Esophagus muscularis mucosa (tissue), 4 donors: ENCODE results near the gene HOXC9. TPM values are rescaled to one million over a fixed set of nuclear protein-coding genes. Genes with fewer than 3 reads are reported as not detected.

Experiments used
- DNase-seq: peaks from one replicate; pipeline ENCODE4 v3.0.0-alpha.2; 2017; ENCODE audit errors: extremely low spot score
- H3K27ac ChIP-seq, 4 donors: fragments of 200-600 bp; sonication (generic); replicated peaks in 1 of 4; 1 replicate in 3 of 4; 2 replicates in 1 of 4; pipeline ENCODE4 v1.5.1; 2016 to 2019; ENCODE audit warnings: mild to moderate bottlenecking in 1 of 4
- H3K27me3 ChIP-seq, 4 donors: fragments of 200-600 bp; sonication (generic); one replicate each; pipeline versions ENCODE4 v1.5.1 to v1.6.0; 2016 to 2019
- H3K36me3 ChIP-seq, 4 donors: fragments of 200-600 bp; sonication (generic); one replicate each; pipeline ENCODE4 v1.5.1; 2016 to 2019
- H3K4me1 ChIP-seq, 4 donors: fragments of 200-600 bp; sonication (generic); one replicate each; pipeline ENCODE4 v1.5.1; 2016 to 2019
- H3K4me3 ChIP-seq, 4 donors: fragments of 200-600 bp; sonication (generic); 1 replicate in 2 of 4; 2 replicates in 2 of 4; pipeline ENCODE4 v1.5.1; 2016 to 2019; ENCODE audit warnings: mild to moderate bottlenecking in 4 of 4, moderate library complexity in 1 of 4
- H3K9me3 ChIP-seq, 4 donors: fragments of 200-600 bp; sonication (generic); 1 replicate in 3 of 4; 2 replicates in 1 of 4; pipeline ENCODE4 v1.5.1; 2016 to 2019
- EP300 ChIP-seq: sonication (generic); formaldehyde crosslinking; IDR thresholded peaks from one replicate; pipeline ENCODE4 v1.6.1; 2017; ENCODE audit warnings: antibody characterized with exemption
- POLR2A ChIP-seq: fragments of 450-650 bp; IDR thresholded peaks from one replicate; pipeline ENCODE4 v1.6.1; 2017; ENCODE audit warnings: antibody characterized with exemption, moderate library complexity, mild to moderate bottlenecking, low read depth
- POLR2AphosphoS5 ChIP-seq, 2 donors: sonication (generic); formaldehyde crosslinking; IDR thresholded peaks; one replicate each; pipeline ENCODE4 v1.6.1; 2017; ENCODE audit warnings: antibody characterized with exemption in 2 of 2
- WGBS: methylation state at CpG from one replicate; pipeline ENCODE4 v1.1.5; 2018; 5-methylcytosine and 5-hydroxymethylcytosine counted together
- intact Hi-C: fragments of 100-400 bp; cut with DNase I; formaldehyde crosslinking; loops from one replicate; pipeline ENCODE4 v1.15.1; 2023
- total RNA-seq, 4 donors: library from RNA; depleted of rRNA; stranded (reverse); fragments of >200 nt; gene quantifications; one replicate each; pipeline versions ENCODE4 v1.1.0 to v1.2.1, GENCODE V29; 2016
- TF ChIP-seq, protein P1 (sequence below), 3 experiments: fragments of 200-600 bp in 2 of 3; fragments of 450-650 bp in 1 of 3; sonication (generic) in 2 of 3; IDR thresholded peaks; one replicate each; pipeline ENCODE4 v1.5.1; 2017 to 2019; ENCODE audit warnings: antibody characterized with exemption in 3 of 3, mild to moderate bottlenecking in 2 of 3, moderate library complexity in 1 of 3

The HOXC9 gene
- total RNA-seq, 4 donors from 2014 or later = not detected

DNA sequence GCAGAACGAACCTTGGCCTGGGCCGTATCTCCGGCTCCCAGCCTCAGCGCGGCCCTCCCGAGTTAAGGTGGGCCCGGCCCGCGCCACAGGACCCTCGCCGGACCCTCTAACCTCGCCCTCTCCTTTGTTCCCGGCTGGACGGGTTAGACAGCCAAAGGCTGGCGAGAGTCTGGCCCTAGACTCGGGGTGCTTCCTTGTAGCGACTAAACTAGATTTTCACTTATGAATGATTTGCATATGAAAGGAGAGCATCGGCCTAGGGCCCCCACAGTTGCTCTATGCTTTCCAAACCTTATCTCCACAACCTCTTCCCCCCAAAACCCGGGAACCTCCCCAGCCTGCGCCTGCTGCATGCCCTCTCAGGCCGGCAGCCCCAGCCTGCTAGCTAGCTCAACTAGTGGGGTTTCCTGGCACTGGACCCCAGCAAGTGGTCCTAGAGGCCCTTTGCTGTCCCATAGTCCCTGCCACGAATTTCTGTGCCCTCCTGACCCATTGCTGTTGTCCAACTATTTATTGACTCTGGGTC lies 34.9 kb downstream of the HOXC9 start:
- Histone ChIP-seq H3K9me3 (no peaks in the 10 kb centered on the region), H3K4me3 (peak overlapping the region in 3 of 4 donors; percentile 50 to 69 (median 61)), H3K36me3 (no peaks in the 10 kb centered on the region), H3K4me1 (peaks cover 14 to 48% (median 31%) of the 10 kb centered on the region in 4 donors), H3K27ac (peak overlapping the region in 2 of 4 donors; percentile 71 to 78), H3K27me3 (peaks cover 0 to 69% (median 8%) of the 10 kb centered on the region in 4 donors)
- WGBS = 88% methylated on average over 10 of the region's 22 CpGs
- no peak for DNase-seq
- no peak for TF ChIP-seq POLR2AphosphoS5 (IDR thresholded peaks at IDR 0.05)
- no peak for TF ChIP-seq EP300
- no peak for TF ChIP-seq POLR2A
- TF ChIP-seq, protein P1, sequence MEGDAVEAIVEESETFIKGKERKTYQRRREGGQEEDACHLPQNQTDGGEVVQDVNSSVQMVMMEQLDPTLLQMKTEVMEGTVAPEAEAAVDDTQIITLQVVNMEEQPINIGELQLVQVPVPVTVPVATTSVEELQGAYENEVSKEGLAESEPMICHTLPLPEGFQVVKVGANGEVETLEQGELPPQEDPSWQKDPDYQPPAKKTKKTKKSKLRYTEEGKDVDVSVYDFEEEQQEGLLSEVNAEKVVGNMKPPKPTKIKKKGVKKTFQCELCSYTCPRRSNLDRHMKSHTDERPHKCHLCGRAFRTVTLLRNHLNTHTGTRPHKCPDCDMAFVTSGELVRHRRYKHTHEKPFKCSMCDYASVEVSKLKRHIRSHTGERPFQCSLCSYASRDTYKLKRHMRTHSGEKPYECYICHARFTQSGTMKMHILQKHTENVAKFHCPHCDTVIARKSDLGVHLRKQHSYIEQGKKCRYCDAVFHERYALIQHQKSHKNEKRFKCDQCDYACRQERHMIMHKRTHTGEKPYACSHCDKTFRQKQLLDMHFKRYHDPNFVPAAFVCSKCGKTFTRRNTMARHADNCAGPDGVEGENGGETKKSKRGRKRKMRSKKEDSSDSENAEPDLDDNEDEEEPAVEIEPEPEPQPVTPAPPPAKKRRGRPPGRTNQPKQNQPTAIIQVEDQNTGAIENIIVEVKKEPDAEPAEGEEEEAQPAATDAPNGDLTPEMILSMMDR (IDR thresholded peaks at IDR 0.05) = no peak
- intact Hi-C loops = loop anchor here (5.0 kb wide), 1 partner anchor 92 kb away; no protein-coding TSS in a partner anchor

DNA sequence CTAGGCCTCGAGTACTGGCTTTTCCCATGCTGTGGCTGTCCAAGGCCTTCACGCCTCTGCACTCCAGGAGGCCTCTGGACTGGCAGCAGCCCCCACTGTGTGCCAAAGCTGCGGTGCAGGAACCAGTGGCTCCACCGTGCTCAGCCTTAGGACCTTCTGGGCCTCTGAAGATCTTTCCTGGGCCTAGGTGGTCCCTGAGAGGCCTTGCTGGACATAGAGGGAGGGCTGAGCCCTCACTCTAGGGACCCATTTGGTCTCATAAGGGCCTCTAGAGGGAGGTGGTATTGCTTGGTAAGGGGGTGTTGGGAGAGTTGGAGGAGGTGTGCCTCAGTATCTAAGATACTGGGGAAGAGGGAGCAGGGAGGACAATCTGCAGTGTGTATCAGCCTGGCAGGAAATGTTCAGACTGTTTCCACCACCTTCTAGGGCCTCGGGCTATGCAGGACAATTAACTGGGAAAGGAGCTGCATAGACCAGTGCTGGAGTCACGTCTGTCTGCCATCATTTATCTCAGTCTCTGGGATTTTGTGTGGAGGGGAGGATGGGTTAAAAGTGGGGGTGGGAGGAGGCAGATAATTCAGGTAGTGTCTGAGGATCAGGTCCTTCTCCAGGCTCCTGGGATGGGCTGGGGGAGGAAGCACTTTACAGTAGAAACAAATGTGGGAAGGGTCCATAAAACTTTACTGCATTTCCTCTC lies 35.8 kb downstream of the HOXC9 start:
- intact Hi-C loops = no loop called here
- Histone ChIP-seq H3K27me3 (peaks cover 0 to 60% (median under 1%) of the 10 kb centered on the region in 4 donors), H3K27ac (no peak overlapping the region), H3K9me3 (no peaks in the 10 kb centered on the region), H3K4me3 (no peak overlapping the region), H3K36me3 (no peaks in the 10 kb centered on the region), H3K4me1 (peaks cover 14 to 46% (median 30%) of the 10 kb centered on the region in 4 donors)
- WGBS = 66% methylated on average over 5 of the region's 6 CpGs
- TF ChIP-seq POLR2AphosphoS5 (IDR thresholded peaks at IDR 0.05) (no peak), POLR2A (no peak), EP300 (no peak)
- TF ChIP-seq, protein P1 (IDR thresholded peaks at IDR 0.05) = no peak
- DNase-seq = no peak

DNA sequence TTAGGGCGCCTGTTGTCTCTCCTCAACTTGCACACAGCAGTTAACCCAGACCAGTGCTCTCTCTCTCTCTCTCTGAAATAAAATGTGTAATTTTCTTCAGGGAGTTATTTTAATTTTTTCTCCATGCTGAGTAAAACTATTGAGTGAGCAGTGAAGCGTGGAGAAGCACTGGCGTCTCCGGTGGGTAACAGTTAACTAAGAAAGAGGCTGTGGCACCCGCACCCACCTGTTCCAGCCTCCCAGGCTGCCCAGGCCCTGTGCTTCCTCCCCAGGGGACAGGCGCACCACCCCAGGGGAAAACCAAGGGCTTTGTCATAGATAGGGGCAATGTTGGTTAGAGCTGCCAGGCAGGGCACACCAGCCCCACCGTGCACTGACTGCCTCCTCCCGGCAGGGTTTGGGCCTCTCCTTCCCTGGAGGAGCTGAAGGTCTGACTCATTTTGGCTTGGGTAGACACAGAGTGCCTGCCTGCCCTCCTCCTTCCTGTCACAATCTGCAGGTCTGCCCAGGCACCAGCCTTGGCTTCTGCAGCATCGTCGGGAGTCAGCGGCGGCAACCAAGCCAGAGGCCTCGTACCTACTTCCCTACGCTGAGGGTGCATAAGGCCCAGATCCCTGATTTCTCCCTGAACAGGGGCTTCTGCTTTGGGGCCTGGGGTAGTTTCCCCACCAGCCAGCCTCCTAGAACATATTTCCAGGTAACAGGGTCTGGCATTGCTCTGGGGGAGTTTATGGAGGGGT lies 36.8 kb downstream of the HOXC9 start:
- DNase-seq = no peak
- Histone ChIP-seq H3K36me3 (no peaks in the 10 kb centered on the region), H3K4me3 (no peak overlapping the region), H3K27me3 (peaks cover 0 to 49% (median 0%) of the 10 kb centered on the region in 4 donors), H3K9me3 (no peaks in the 10 kb centered on the region), H3K4me1 (peaks cover 9 to 42% (median 30%) of the 10 kb centered on the region in 4 donors), H3K27ac (no peak overlapping the region)
- no peak for TF ChIP-seq POLR2AphosphoS5 (IDR thresholded peaks at IDR 0.05)
- TF ChIP-seq, protein P1 (IDR thresholded peaks at IDR 0.05) = peak in 1 of 3 experiments; percentile 18
- TF ChIP-seq POLR2A = no peak
- intact Hi-C loops = no loop called here
- 86% methylated on average over 13 of the region's 14 CpGs for WGBS

DNA sequence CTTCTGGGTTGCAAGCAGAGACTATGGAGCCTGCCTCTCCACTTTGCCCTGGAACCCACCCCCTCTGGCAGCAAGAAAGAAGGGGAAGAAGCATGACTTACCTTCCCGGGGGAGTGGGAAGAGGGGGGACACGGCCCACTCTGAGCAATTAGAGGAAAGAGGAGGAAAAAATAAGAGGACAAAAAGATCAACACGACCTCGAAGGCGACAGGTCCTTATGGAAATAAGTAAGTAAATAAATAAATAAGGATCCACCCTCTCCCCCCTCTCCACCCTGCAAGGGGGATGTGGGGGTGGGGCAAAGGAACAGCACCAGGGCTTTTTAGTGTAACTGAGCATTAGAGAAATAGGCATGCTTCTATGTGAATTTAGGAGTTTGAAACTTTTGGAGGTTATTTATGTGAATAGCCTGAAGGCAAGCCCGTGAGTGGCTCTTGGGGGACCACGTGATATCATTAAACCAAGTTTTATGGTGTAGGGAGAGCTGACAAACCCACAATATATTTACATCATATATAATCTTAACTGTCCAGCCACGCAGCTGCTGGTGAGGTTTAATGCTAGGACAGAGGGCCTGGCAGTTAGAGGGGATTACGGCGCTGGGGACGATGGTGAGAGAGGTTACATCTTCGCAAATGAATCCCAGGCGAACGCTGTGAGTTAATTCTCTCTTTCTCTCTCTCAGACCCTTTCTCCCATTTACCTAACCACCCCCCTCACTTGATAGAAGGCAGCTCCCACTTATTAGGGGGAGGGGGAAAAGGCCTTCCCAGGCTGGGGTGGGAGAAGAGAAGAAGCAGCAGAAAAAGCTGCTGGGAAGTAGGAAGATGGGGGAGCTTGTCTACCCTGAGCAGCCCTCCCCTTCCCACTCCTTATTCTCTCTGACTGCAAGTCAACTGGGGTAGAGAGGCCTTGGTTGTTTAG lies 37.7 kb downstream of the HOXC9 start:
- no peak overlapping the region for H3K4me3 ChIP-seq
- peaks cover 9 to 42% (median 28%) of the 10 kb centered on the region in 4 donors for H3K4me1 ChIP-seq
- TF ChIP-seq POLR2AphosphoS5 (IDR thresholded peaks at IDR 0.05) (no peak), POLR2A (no peak), EP300 (no peak)
- TF ChIP-seq, protein P1 (IDR thresholded peaks at IDR 0.05) = no peak
- peak overlapping the region in 2 of 4 donors; percentile 63 to 69 for H3K27ac ChIP-seq
- no peak for DNase-seq
- no peaks in the 10 kb centered on the region for H3K36me3 ChIP-seq
- intact Hi-C loops = no loop called here
- WGBS = 72% methylated on average over 14 of the region's 14 CpGs
- peaks cover 0 to 41% (median 0%) of the 10 kb centered on the region in 4 donors for H3K27me3 ChIP-seq
- H3K9me3 ChIP-seq = no peaks in the 10 kb centered on the region
